IMR-90 (cell line): Measurements from ENCODE around the gene ANP32B. TPM values are rescaled to one million over a fixed set of nuclear protein-coding genes. Genes with fewer than 3 reads are reported as not detected.

ENCODE experiments used
- ATAC-seq: fragments of 200-7000 bp; cut with Tn5 transposase; 2 replicates; pipeline ENCODE4 v1.9.1; 2020; ENCODE audit warnings: low read depth, mild to moderate bottlenecking, moderate library complexity
- BruUV-seq: library from RNA; stranded (reverse); fragments of 400-500 nt; replicated peaks from 2 replicates; lab custom pipeline; 2021; lab: Mats Ljungman, UMichigan
- CTCF ChIA-PET: fragments of 300-600 bp; formaldehyde crosslinking; extraction: SDS; loops from one replicate; lab custom pipeline; 2021; ENCODE audit warnings: antibody characterized with exemption; lab: Yijun Ruan, JAX
- POLR2A ChIA-PET: fragments of 300-600 bp; sonication (Branson Sonifier 250); formaldehyde crosslinking; loops from one replicate; lab custom pipeline; 2022; ENCODE audit warnings: antibody characterized with exemption; ENCODE audit not compliant: unreplicated experiment; lab: Charles Lee
- DNase-seq: peaks from one replicate; pipeline ENCODE4 v3.0.0; 2013
- H2AFZ ChIP-seq: replicated peaks from 2 replicates; pipeline ENCODE3; 2013; ENCODE audit warnings: low read length, mild to moderate bottlenecking; ENCODE audit not compliant: poor library complexity
- H2AK5ac ChIP-seq: 2 replicates; pipeline ENCODE4 v1.6.1; 2013; ENCODE audit warnings: low read depth, low read length, inconsistent platforms
- H2AK9ac ChIP-seq: replicated peaks from 2 replicates; pipeline ENCODE3; 2013; ENCODE audit warnings: mild to moderate bottlenecking, low read depth, low read length, moderate library complexity; ENCODE audit not compliant: poor library complexity
- H2BK120ac ChIP-seq: 2 replicates; pipeline ENCODE4 v1.6.1; 2013; ENCODE audit warnings: low read depth, low read length, inconsistent platforms
- H2BK15ac ChIP-seq: 3 replicates; pipeline ENCODE4 v1.6.1; 2013; ENCODE audit warnings: low read depth, low read length, inconsistent platforms
- H2BK20ac ChIP-seq: 2 replicates; pipeline ENCODE4 v1.6.1; 2013; ENCODE audit warnings: low read depth, mild to moderate bottlenecking, inconsistent platforms, low read length, moderate library complexity
- H2BK5ac ChIP-seq: 2 replicates; pipeline ENCODE4 v1.6.1; 2013; ENCODE audit warnings: mild to moderate bottlenecking, low read depth, low read length, inconsistent platforms; ENCODE audit not compliant: poor library complexity, severe bottlenecking
- H3K14ac ChIP-seq: replicated peaks from 2 replicates; pipeline ENCODE4 v1.6.1; 2013; ENCODE audit warnings: low read depth, low read length, inconsistent platforms
- H3K18ac ChIP-seq: 2 replicates; pipeline ENCODE4 v1.6.1; 2013; ENCODE audit warnings: low read depth, low read length, control low read depth
- H3K23ac ChIP-seq: 2 replicates; pipeline ENCODE4 v1.6.1; 2013; ENCODE audit warnings: low read depth, low read length, inconsistent platforms
- H3K27ac ChIP-seq: 2 replicates; pipeline ENCODE4 v1.5.1; 2013; ENCODE audit warnings: mild to moderate bottlenecking, control low read depth, low read length; ENCODE audit not compliant: insufficient read depth
- H3K27me3 ChIP-seq: 2 replicates; pipeline ENCODE4 v1.6.1; 2013; ENCODE audit warnings: low read length; ENCODE audit not compliant: control insufficient read depth, insufficient read depth
- H3K36me3 ChIP-seq: 2 replicates; pipeline ENCODE4 v1.6.1; 2013; ENCODE audit warnings: low read length, mixed read lengths; ENCODE audit not compliant: control insufficient read depth, insufficient read depth
- H3K4ac ChIP-seq: 2 replicates; pipeline ENCODE4 v1.6.1; 2013; ENCODE audit warnings: low read depth, low read length, inconsistent platforms
- H3K4me1 ChIP-seq: 2 replicates; pipeline ENCODE4 v1.6.1; 2013; ENCODE audit warnings: low read length, mixed read lengths; ENCODE audit not compliant: control insufficient read depth, insufficient read depth
- H3K4me2 ChIP-seq: 2 replicates; pipeline ENCODE4 v1.6.1; 2013; ENCODE audit warnings: low read depth, mild to moderate bottlenecking, control low read depth, low read length, moderate library complexity
- H3K4me3 ChIP-seq: 2 replicates; pipeline ENCODE4 v1.5.1; 2013; ENCODE audit warnings: low read depth, mild to moderate bottlenecking, control low read depth, low read length, moderate library complexity; ENCODE audit not compliant: insufficient read depth
- H3K56ac ChIP-seq: 2 replicates; pipeline ENCODE4 v1.6.1; 2013; ENCODE audit warnings: low read length, inconsistent platforms; ENCODE audit not compliant: insufficient read depth; ENCODE audit errors: extremely low read depth
- H3K79me1 ChIP-seq, 2 experiments: 2 replicates each; pipeline ENCODE4 v1.6.1; 2013; ENCODE audit warnings: low read length in 2 of 2, inconsistent platforms in 1 of 2, low read depth in 1 of 2
- H3K9ac ChIP-seq: 2 replicates; pipeline ENCODE4 v1.6.1; 2013; ENCODE audit warnings: low read depth, low read length, control low read depth
- H3K9me1 ChIP-seq: 2 replicates; pipeline ENCODE4 v1.6.1; 2013; ENCODE audit warnings: low read length, inconsistent platforms; ENCODE audit not compliant: insufficient read depth
- H3K9me3 ChIP-seq: 2 replicates; pipeline ENCODE4 v1.6.1; 2013; ENCODE audit warnings: low read length; ENCODE audit not compliant: control insufficient read depth, insufficient read depth
- H4K20me1 ChIP-seq: 2 replicates; pipeline ENCODE4 v1.6.1; 2013; ENCODE audit warnings: low read length, inconsistent platforms; ENCODE audit not compliant: insufficient read depth
- H4K5ac ChIP-seq: 2 replicates; pipeline ENCODE4 v1.6.1; 2013; ENCODE audit warnings: mild to moderate bottlenecking, low read depth, low read length, control low read depth
- H4K8ac ChIP-seq, 2 experiments: 2 replicates each; pipeline ENCODE4 v1.6.1; 2013; ENCODE audit warnings: low read depth in 2 of 2, low read length in 2 of 2, control low read depth in 1 of 2, inconsistent platforms in 1 of 2
- H4K91ac ChIP-seq: 2 replicates; pipeline ENCODE4 v1.6.1; 2013; ENCODE audit warnings: low read depth, low read length, inconsistent platforms; ENCODE audit not compliant: insufficient read depth
- BHLHE40 ChIP-seq: fragments of 150-350 bp; IDR thresholded peaks from 2 replicates; pipeline ENCODE4 v1.6.1; 2016; ENCODE audit warnings: mild to moderate bottlenecking, low read depth, low read length
- CEBPB ChIP-seq: IDR thresholded peaks from 2 replicates; pipeline ENCODE4 v1.6.1; 2012; ENCODE audit warnings: low read depth, low read length, improper control_type of control experiment
- CHD1 ChIP-seq: IDR thresholded peaks from 2 replicates; pipeline ENCODE4 v1.6.1; 2012; ENCODE audit warnings: low read depth, low read length, improper control_type of control experiment
- FOS ChIP-seq: fragments of 150-350 bp; IDR thresholded peaks from 2 replicates; pipeline ENCODE4 v1.6.1; 2016; ENCODE audit warnings: low read depth, low read length
- MAFK ChIP-seq: IDR thresholded peaks from 2 replicates; pipeline ENCODE4 v1.6.1; 2012; ENCODE audit warnings: low read depth, low read length, improper control_type of control experiment
- MAZ ChIP-seq: IDR thresholded peaks from 2 replicates; pipeline ENCODE4 v1.6.1; 2012; ENCODE audit warnings: low read depth, mild to moderate bottlenecking, low read length, improper control_type of control experiment, moderate library complexity, borderline replicate concordance
- MXI1 ChIP-seq: IDR thresholded peaks from 2 replicates; pipeline ENCODE4 v1.6.1; 2012; ENCODE audit warnings: low read depth, mild to moderate bottlenecking, low read length, moderate library complexity, borderline replicate concordance
- NFE2L2 ChIP-seq: fragments of 150-350 bp; IDR thresholded peaks from 2 replicates; pipeline ENCODE4 v1.6.1; 2016; ENCODE audit warnings: low read depth, mild to moderate bottlenecking, low read length
- POLR2A ChIP-seq: IDR thresholded peaks from 2 replicates; pipeline ENCODE4 v1.6.1; 2012; ENCODE audit warnings: mild to moderate bottlenecking, low read depth, low read length
- RAD21 ChIP-seq: IDR thresholded peaks from 2 replicates; pipeline ENCODE4 v1.6.1; 2012; ENCODE audit warnings: low read length, improper control_type of control experiment
- RCOR1 ChIP-seq: IDR thresholded peaks from 2 replicates; pipeline ENCODE4 v1.6.1; 2012; ENCODE audit warnings: mild to moderate bottlenecking, low read length, improper control_type of control experiment; ENCODE audit not compliant: insufficient replicate concordance
- RFX5 ChIP-seq: IDR thresholded peaks from 2 replicates; pipeline ENCODE4 v1.8.0; 2012; ENCODE audit warnings: low read depth, mild to moderate bottlenecking, low read length, moderate library complexity
- SMC3 ChIP-seq: fragments of 150-350 bp; IDR thresholded peaks from 2 replicates; pipeline ENCODE4 v1.6.1; 2016; ENCODE audit warnings: low read depth, mild to moderate bottlenecking, antibody characterized with exemption, low read length, moderate library complexity
- WGBS, 2 experiments: methylation state at CpG; one replicate each; pipeline versions ENCODE4 v1.1.5 to v1.1.7; 2013; ENCODE audit warnings: missing lambda C conversion rate in 2 of 2; ENCODE audit not compliant: insufficient read length in 1 of 2; ENCODE audit errors: extremely low coverage in 2 of 2; 5-methylcytosine and 5-hydroxymethylcytosine counted together
- dilution Hi-C: fragments of 300-500 bp; cut with HindIII; formaldehyde crosslinking; loops from one replicate; pipeline ENCODE4 v1.14.3; 2018; ENCODE audit warnings: low sequenced_read_pairs; ENCODE audit not compliant: unreplicated experiment
- in situ Hi-C: fragments of 300-500 bp; cut with MboI; formaldehyde crosslinking; loops from 3 replicates; pipeline ENCODE4 v1.14.3; 2019; ENCODE audit warnings: low sequenced_read_pairs, inconsistent platforms, mixed read lengths
- intact Hi-C: fragments of 100-400 bp; cut with micrococcal nuclease; formaldehyde crosslinking; loops from 2 replicates; pipeline ENCODE4 v1.10.0; 2022
- polyA plus RNA-seq, 3 experiments: library from polyadenylated mRNA; depleted of rRNA; stranded (reverse); fragments of >200 nt; gene quantifications; 2 replicates each; pipeline ENCODE4 v1.2.3, GENCODE V29; 2012; ENCODE audit warnings: low replicate concordance in 1 of 3
- total RNA-seq: library from RNA; depleted of rRNA; stranded (reverse); fragments of >200 nt; gene quantifications from 2 replicates; pipeline ENCODE4 v1.2.3, GENCODE V29; 2012
- TF ChIP-seq, protein P1 (sequence below): fragments of 150-350 bp; IDR thresholded peaks from 2 replicates; pipeline ENCODE4 v1.6.1; 2017; ENCODE audit warnings: mild to moderate bottlenecking, antibody characterized with exemption, low read length, low read depth
- TF ChIP-seq, protein P2 (sequence below): conservative IDR thresholded peaks from 2 replicates; pipeline ENCODE4 v1.5.1; 2012; ENCODE audit warnings: mild to moderate bottlenecking, low read depth, low read length, improper control_type of control experiment
- TF ChIP-seq, protein P3 (sequence below): fragments of 150-350 bp; IDR thresholded peaks from 2 replicates; pipeline ENCODE4 v1.6.1; 2016; ENCODE audit warnings: low read depth, mild to moderate bottlenecking, low read length, moderate library complexity, borderline replicate concordance

ANP32B gene
- total and polyA plus RNA-seq, 2 of the 4 experiments (the other 2 are of a cell fraction), result 3.9 to 46.8 TPM

GRCh38 chr9:97961361-97961760 is 21.8 kb upstream of the ANP32B start:
- Histone ChIP-seq H3K27ac (no peak overlapping the region), H2BK20ac (no peak overlapping the region), H2BK5ac (no peak overlapping the region), H2AK9ac (no peak overlapping the region), H4K5ac (no peak overlapping the region), H3K9ac (no peak overlapping the region), H4K8ac (no peak overlapping the region), H3K23ac (no peak overlapping the region), H2BK15ac (no peak overlapping the region), H3K79me1 (no peaks in the 10 kb centered on the region), H3K9me3 (no peaks in the 10 kb centered on the region), H2AFZ (no peak overlapping the region), H3K4me3 (no peak overlapping the region), H4K20me1 (no peaks in the 10 kb centered on the region), H3K4ac (no peak overlapping the region), H3K36me3 (no peaks in the 10 kb centered on the region), H2AK5ac (no peak overlapping the region), H3K56ac (no peak overlapping the region), H2BK120ac (no peak overlapping the region), H3K4me2 (no peak overlapping the region), H4K91ac (no peak overlapping the region), H3K27me3 (peaks cover 19% of the 10 kb centered on the region), H3K4me1 (peaks cover 6% of the 10 kb centered on the region), H3K9me1 (no peaks in the 10 kb centered on the region), H3K18ac (no peak overlapping the region), H3K14ac (no peak overlapping the region)
- BruUV-seq, result no TSS peak
- dilution Hi-C loops, result no loop called here
- ATAC-seq, result no peak
- POLR2A ChIA-PET, result no interaction called here
- intact Hi-C loops, result no loop called here
- in situ Hi-C loops, result no loop called here
- WGBS, 2 experiments, result no CpG with 5 or more reads among the region's 2 CpGs
- CTCF ChIA-PET, result interaction anchor here (0.7 kb wide), 1 partner anchor 331 kb away, joined by 3 read pairs; no protein-coding TSS in a partner anchor
- DNase-seq, result peak; percentile 23
- TF ChIP-seq RAD21 (no peak), POLR2A (no peak), MAZ (no peak), CHD1 (no peak), BHLHE40 (no peak), FOS (no peak), RFX5 (no peak), SMC3 (no peak), MXI1 (no peak), CEBPB (no peak), NFE2L2 (no peak), MAFK (no peak), RCOR1 (no peak)
- TF ChIP-seq, protein P1, sequence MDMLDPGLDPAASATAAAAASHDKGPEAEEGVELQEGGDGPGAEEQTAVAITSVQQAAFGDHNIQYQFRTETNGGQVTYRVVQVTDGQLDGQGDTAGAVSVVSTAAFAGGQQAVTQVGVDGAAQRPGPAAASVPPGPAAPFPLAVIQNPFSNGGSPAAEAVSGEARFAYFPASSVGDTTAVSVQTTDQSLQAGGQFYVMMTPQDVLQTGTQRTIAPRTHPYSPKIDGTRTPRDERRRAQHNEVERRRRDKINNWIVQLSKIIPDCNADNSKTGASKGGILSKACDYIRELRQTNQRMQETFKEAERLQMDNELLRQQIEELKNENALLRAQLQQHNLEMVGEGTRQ, result no peak
- TF ChIP-seq, protein P2, sequence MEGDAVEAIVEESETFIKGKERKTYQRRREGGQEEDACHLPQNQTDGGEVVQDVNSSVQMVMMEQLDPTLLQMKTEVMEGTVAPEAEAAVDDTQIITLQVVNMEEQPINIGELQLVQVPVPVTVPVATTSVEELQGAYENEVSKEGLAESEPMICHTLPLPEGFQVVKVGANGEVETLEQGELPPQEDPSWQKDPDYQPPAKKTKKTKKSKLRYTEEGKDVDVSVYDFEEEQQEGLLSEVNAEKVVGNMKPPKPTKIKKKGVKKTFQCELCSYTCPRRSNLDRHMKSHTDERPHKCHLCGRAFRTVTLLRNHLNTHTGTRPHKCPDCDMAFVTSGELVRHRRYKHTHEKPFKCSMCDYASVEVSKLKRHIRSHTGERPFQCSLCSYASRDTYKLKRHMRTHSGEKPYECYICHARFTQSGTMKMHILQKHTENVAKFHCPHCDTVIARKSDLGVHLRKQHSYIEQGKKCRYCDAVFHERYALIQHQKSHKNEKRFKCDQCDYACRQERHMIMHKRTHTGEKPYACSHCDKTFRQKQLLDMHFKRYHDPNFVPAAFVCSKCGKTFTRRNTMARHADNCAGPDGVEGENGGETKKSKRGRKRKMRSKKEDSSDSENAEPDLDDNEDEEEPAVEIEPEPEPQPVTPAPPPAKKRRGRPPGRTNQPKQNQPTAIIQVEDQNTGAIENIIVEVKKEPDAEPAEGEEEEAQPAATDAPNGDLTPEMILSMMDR, result no peak
- TF ChIP-seq, protein P3, sequence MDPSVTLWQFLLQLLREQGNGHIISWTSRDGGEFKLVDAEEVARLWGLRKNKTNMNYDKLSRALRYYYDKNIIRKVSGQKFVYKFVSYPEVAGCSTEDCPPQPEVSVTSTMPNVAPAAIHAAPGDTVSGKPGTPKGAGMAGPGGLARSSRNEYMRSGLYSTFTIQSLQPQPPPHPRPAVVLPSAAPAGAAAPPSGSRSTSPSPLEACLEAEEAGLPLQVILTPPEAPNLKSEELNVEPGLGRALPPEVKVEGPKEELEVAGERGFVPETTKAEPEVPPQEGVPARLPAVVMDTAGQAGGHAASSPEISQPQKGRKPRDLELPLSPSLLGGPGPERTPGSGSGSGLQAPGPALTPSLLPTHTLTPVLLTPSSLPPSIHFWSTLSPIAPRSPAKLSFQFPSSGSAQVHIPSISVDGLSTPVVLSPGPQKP, result no peak
